DMS114 treated with DMSO at 0.1 percent for 48 hours (cell line): ENCODE measurements around the gene MTUS2.
A peak's percentile ranks its signal among the peaks of the same experiment; 100 is the strongest.

Experiments used
- DNase-seq: peaks from one replicate; lab custom pipeline; 2025; ENCODE audit not compliant: unreplicated experiment; lab: John Stamatoyannopoulos, UW

The MTUS2 gene

GRCh38 chr13:29499506-29500165 lies 679.5 kb downstream of the MTUS2 start:
- DNase-seq, result no peak

GRCh38 chr13:29500386-29500785 lies 680.2 kb downstream of the MTUS2 start:
- DNase-seq, result no peak

- no peak for DNase-seq
Measured at GRCh38 chr13:29501674-29502073, 681.5 kb downstream of the MTUS2 start.

GRCh38 chr13:29502391-29503008 lies 682.4 kb downstream of the MTUS2 start:
- DNase-seq, result no peak

GRCh38 chr13:29503041-29503837 lies 683.1 kb downstream of the MTUS2 start:
- DNase-seq, result no peak

- DNase-seq, result no peak
Measured at GRCh38 chr13:29504691-29505090, 684.6 kb downstream of the MTUS2 start.

- no peak for DNase-seq
Measured at GRCh38 chr13:29505511-29505910, 685.4 kb downstream of the MTUS2 start.

- DNase-seq, result no peak
Measured at GRCh38 chr13:29505950-29506349, 685.8 kb downstream of the MTUS2 start.

- no peak for DNase-seq
Measured at GRCh38 chr13:29507356-29507755, 687.2 kb downstream of the MTUS2 start.

GRCh38 chr13:29508130-29508875 lies 688.2 kb downstream of the MTUS2 start:
- peak; percentile 32 for DNase-seq

- no peak for DNase-seq
Measured at GRCh38 chr13:29508876-29509252, 688.7 kb downstream of the MTUS2 start.

- no peak for DNase-seq
Measured at GRCh38 chr13:29509999-29510589, 690.0 kb downstream of the MTUS2 start.

- DNase-seq, result no peak
Measured at GRCh38 chr13:29510651-29511084, 690.5 kb downstream of the MTUS2 start.

GRCh38 chr13:29511106-29511796 lies 691.1 kb downstream of the MTUS2 start:
- DNase-seq, result no peak

- DNase-seq, result no peak
Measured at GRCh38 chr13:29511980-29512379, 691.8 kb downstream of the MTUS2 start.

GRCh38 chr13:29513002-29513980 lies 693.2 kb downstream of the MTUS2 start:
- DNase-seq, result no peak

- DNase-seq, result no peak
Measured at GRCh38 chr13:29513981-29514719, 694.0 kb downstream of the MTUS2 start.

- DNase-seq, result no peak
Measured at GRCh38 chr13:29514720-29515310, 694.7 kb downstream of the MTUS2 start.
